ENCODE results near the gene PPP2R2D. TPM values are rescaled to one million over a fixed set of nuclear protein-coding genes. Genes with fewer than 3 reads are reported as not detected.

PPP2R2D gene
- polyA plus RNA-seq, 1 donor (not counting 4 experiments of a cell fraction or from before 2014, with no cell fraction given): 49.1 TPM

- no peak for FAIRE-seq
- no peak overlapping the region for H3K27ac ChIP-seq (ENCODE audit: control insufficient read depth, insufficient read depth, low read length)
- H3K4me1 ChIP-seq (ENCODE audit: control insufficient read depth, extremely low read depth, insufficient read depth, low read length): no peaks in the 10 kb centered on the region
- H3K27me3 ChIP-seq (ENCODE audit: control insufficient read depth, extremely low read depth, insufficient read depth, low read length): no peaks in the 10 kb centered on the region
- no peaks in the 10 kb centered on the region for H3K9me3 ChIP-seq (ENCODE audit: control insufficient read depth, low read depth, low read length)
- DNase-seq (ENCODE audit: low read depth, low spot score): no peak
- dilution Hi-C loops (cut with MboI; ENCODE audit: extremely low pct_ligation_motif_present, low sequenced_read_pairs): no loop called here
- no peak for TF ChIP-seq CTCF (optimal IDR thresholded peaks at IDR 0.05 in 1 of 3, IDR thresholded peaks at IDR 0.05 in 1 of 3, conservative IDR thresholded peaks at IDR 0.05 in 1 of 3; ENCODE audit: extremely low read depth in 1 of 3, insufficient read depth in 2 of 3, low read length in 3 of 3)
- no peak for TF ChIP-seq EZH2 (IDR thresholded peaks at IDR 0.05; ENCODE audit: low read length)
- peaks cover 94% of the 10 kb centered on the region for H3K79me2 ChIP-seq (ENCODE audit: control insufficient read depth, insufficient read depth, low read length)
- no peaks in the 10 kb centered on the region for H3K9me1 ChIP-seq (ENCODE audit: control insufficient read depth, extremely low read depth, insufficient read depth, low read length)
- peaks cover 15 to 25% of the 10 kb centered on the region in 2 experiments for H3K36me3 ChIP-seq (ENCODE audit: control insufficient read depth in 2 of 2, extremely low read depth in 1 of 2, insufficient read depth in 2 of 2, low read length in 2 of 2)
- H3K4me2 ChIP-seq (ENCODE audit: control insufficient read depth, extremely low read depth, insufficient read depth, low read depth, low read length): no peak overlapping the region
- H3K4me3 ChIP-seq (ENCODE audit: control insufficient read depth in 2 of 3, extremely low read depth in 1 of 3, insufficient read depth in 2 of 3, low read depth in 1 of 3, low read length in 3 of 3): no peak overlapping the region
- no peak overlapping the region for H3K9ac ChIP-seq (ENCODE audit: control insufficient read depth, extremely low read depth, insufficient read depth, low read length)
- no peak overlapping the region for H2AFZ ChIP-seq (ENCODE audit: control insufficient read depth, low read length)
- peaks cover 15% of the 10 kb centered on the region for H4K20me1 ChIP-seq (ENCODE audit: control insufficient read depth, extremely low read depth, insufficient read depth, low read length)
These were observed 32.3 kb downstream of the PPP2R2D start for GRCh38 chr10:131933016-131933695.

- H3K4me1 ChIP-seq (ENCODE audit: control insufficient read depth, extremely low read depth, insufficient read depth, low read length): no peaks in the 10 kb centered on the region
- no peak overlapping the region for H3K9ac ChIP-seq (ENCODE audit: control insufficient read depth, extremely low read depth, insufficient read depth, low read length)
- no peak overlapping the region for H2AFZ ChIP-seq (ENCODE audit: control insufficient read depth, low read length)
- TF ChIP-seq EZH2 (IDR thresholded peaks at IDR 0.05; ENCODE audit: low read length) (no peak), CTCF (optimal IDR thresholded peaks at IDR 0.05 in 1 of 3, IDR thresholded peaks at IDR 0.05 in 1 of 3, conservative IDR thresholded peaks at IDR 0.05 in 1 of 3; ENCODE audit: extremely low read depth in 1 of 3, insufficient read depth in 2 of 3, low read length in 3 of 3) (no peak)
- H3K9me1 ChIP-seq (ENCODE audit: control insufficient read depth, extremely low read depth, insufficient read depth, low read length): no peaks in the 10 kb centered on the region
- no peak overlapping the region for H3K27ac ChIP-seq (ENCODE audit: control insufficient read depth, insufficient read depth, low read length)
- no peaks in the 10 kb centered on the region for H3K9me3 ChIP-seq (ENCODE audit: control insufficient read depth, low read depth, low read length)
- peaks cover 20 to 29% of the 10 kb centered on the region in 2 experiments for H3K36me3 ChIP-seq (ENCODE audit: control insufficient read depth in 2 of 2, extremely low read depth in 1 of 2, insufficient read depth in 2 of 2, low read length in 2 of 2)
- peaks cover 10% of the 10 kb centered on the region for H4K20me1 ChIP-seq (ENCODE audit: control insufficient read depth, extremely low read depth, insufficient read depth, low read length)
- H3K4me3 ChIP-seq (ENCODE audit: control insufficient read depth in 2 of 3, extremely low read depth in 1 of 3, insufficient read depth in 2 of 3, low read depth in 1 of 3, low read length in 3 of 3): no peak overlapping the region
- H3K4me2 ChIP-seq (ENCODE audit: control insufficient read depth, extremely low read depth, insufficient read depth, low read depth, low read length): no peak overlapping the region
- no peaks in the 10 kb centered on the region for H3K27me3 ChIP-seq (ENCODE audit: control insufficient read depth, extremely low read depth, insufficient read depth, low read length)
- DNase-seq (ENCODE audit: low read depth, low spot score) (no peak), FAIRE-seq (no peak)
- H3K79me2 ChIP-seq (ENCODE audit: control insufficient read depth, insufficient read depth, low read length): peaks cover 92% of the 10 kb centered on the region
- dilution Hi-C loops (cut with MboI; ENCODE audit: extremely low pct_ligation_motif_present, low sequenced_read_pairs): no loop called here
These were observed 32.9 kb downstream of the PPP2R2D start for GRCh38 chr10:131933696-131934086.

Measured in keratinocyte (primary cell).